ENCODE data around the gene TSGA10IP. TPM values are rescaled to one million over a fixed set of nuclear protein-coding genes. Genes with fewer than 3 reads are reported as not detected.

The TSGA10IP gene
- total RNA-seq, 2 experiments from 2014 or later: not detected

- Histone ChIP-seq H3K4me1 (ENCODE audit: insufficient read depth, low read length, poor library complexity, severe bottlenecking) (peaks cover 23% of the 10 kb centered on the region), H3K9me2 (ENCODE audit: insufficient read depth, low read length) (no peaks in the 10 kb centered on the region), H3K4me3 (ENCODE audit: low read depth, low read length, poor library complexity, severe bottlenecking) (no peak overlapping the region), H3K9me3 (ENCODE audit: low read length) (no peaks in the 10 kb centered on the region), H2AFZ (ENCODE audit: low read length) (no peak overlapping the region), H3K4me2 (ENCODE audit: low read length) (no peak overlapping the region), H4K20me1 (ENCODE audit: insufficient read depth, low read length) (no peaks in the 10 kb centered on the region), H3K36me3 (ENCODE audit: insufficient read depth, low read length) (peaks cover 33% of the 10 kb centered on the region), H3K79me2 (ENCODE audit: insufficient read depth, low read depth, low read length) (peaks cover 17% of the 10 kb centered on the region), H3K27ac (ENCODE audit: low read depth, low read length, poor library complexity, severe bottlenecking) (no peak overlapping the region)
- TF ChIP-seq CTCF (conservative IDR thresholded peaks at IDR 0.05; ENCODE audit: low read length) (no peak), EZH2phosphoT487 (IDR thresholded peaks at IDR 0.05; ENCODE audit: borderline replicate concordance, low read depth, low read length) (no peak)
- POLR2A ChIA-PET: no interaction called here
- intact Hi-C loops (cut with micrococcal nuclease; ENCODE audit: unreplicated experiment): no loop called here
- DNase-seq (ENCODE audit: low spot score): no peak
- CTCF ChIA-PET (ENCODE audit: unreplicated experiment): interaction anchor here (0.6 kb wide), 1 partner anchor 38 kb away, joined by 3 read pairs; no protein-coding TSS in a partner anchor
- no TSS peak for BruUV-seq (replicated peaks)
These were observed 62.8 kb downstream of the TSGA10IP start for GRCh38 chr11:66008095-66008467.

GRCh38 chr11:66008468-66009101, 63.3 kb downstream of the TSGA10IP start:
- ChIA-PET POLR2A (interaction anchor here (0.6 kb wide), 1 partner anchor 150 kb away, joined by 3 read pairs; no protein-coding TSS in a partner anchor), CTCF (ENCODE audit: unreplicated experiment) (interaction anchor here (0.6 kb wide), 1 partner anchor 38 kb away, joined by 3 read pairs; no protein-coding TSS in a partner anchor)
- Histone ChIP-seq H2AFZ (ENCODE audit: low read length) (no peak overlapping the region), H4K20me1 (ENCODE audit: insufficient read depth, low read length) (no peaks in the 10 kb centered on the region), H3K27ac (ENCODE audit: low read depth, low read length, poor library complexity, severe bottlenecking) (no peak overlapping the region), H3K36me3 (ENCODE audit: insufficient read depth, low read length) (peaks cover 30% of the 10 kb centered on the region), H3K4me3 (ENCODE audit: low read depth, low read length, poor library complexity, severe bottlenecking) (no peak overlapping the region), H3K79me2 (ENCODE audit: insufficient read depth, low read depth, low read length) (peaks cover 12% of the 10 kb centered on the region), H3K9me3 (ENCODE audit: low read length) (no peaks in the 10 kb centered on the region), H3K9me2 (ENCODE audit: insufficient read depth, low read length) (no peaks in the 10 kb centered on the region), H3K4me2 (ENCODE audit: low read length) (no peak overlapping the region), H3K4me1 (ENCODE audit: insufficient read depth, low read length, poor library complexity, severe bottlenecking) (peaks cover 18% of the 10 kb centered on the region)
- DNase-seq (ENCODE audit: low spot score): no peak
- no peak for TF ChIP-seq EZH2phosphoT487 (IDR thresholded peaks at IDR 0.05; ENCODE audit: borderline replicate concordance, low read depth, low read length)
- TF ChIP-seq CTCF (conservative IDR thresholded peaks at IDR 0.05; ENCODE audit: low read length): no peak
- BruUV-seq (replicated peaks): no TSS peak
- intact Hi-C loops (cut with micrococcal nuclease; ENCODE audit: unreplicated experiment): no loop called here

Other genes with a start within 250 kb of the TSGA10IP start
- 87.9 and 97.1 TPM in 2 replicates for gene KAT5, start 233.2 kb upstream of the TSGA10IP start, total RNA-seq (2014; rRNA removed; shearing (Covaris generic))
- gene KAT5, start 233.2 kb upstream of the TSGA10IP start, total RNA-seq (2022): 79.9 and 82.1 TPM in 2 replicates
- 92.7 and 99.1 TPM in 2 replicates for gene RNASEH2C, start 224.7 kb upstream of the TSGA10IP start, total RNA-seq (2014; rRNA removed; shearing (Covaris generic))
- 79.1 and 100 TPM in 2 replicates for gene RNASEH2C, start 224.7 kb upstream of the TSGA10IP start, total RNA-seq (2022)
- gene AP5B1, start 164.5 kb upstream of the TSGA10IP start, total RNA-seq (2014; rRNA removed; shearing (Covaris generic)): 10.2 and 12.9 TPM in 2 replicates
- gene AP5B1, start 164.5 kb upstream of the TSGA10IP start, total RNA-seq (2022): 23.9 and 25.6 TPM in 2 replicates
- 0.15 TPM in 1 of 2 replicates, not detected in the other for gene OVOL1, start 158.4 kb upstream of the TSGA10IP start, total RNA-seq (2014; rRNA removed; shearing (Covaris generic))
- not detected in 2 replicates for gene OVOL1, start 158.4 kb upstream of the TSGA10IP start, total RNA-seq (2022)
- not detected in 2 replicates for gene SNX32, start 111.5 kb upstream of the TSGA10IP start, total RNA-seq (2014; rRNA removed; shearing (Covaris generic))
- not detected in 2 replicates for gene SNX32, start 111.5 kb upstream of the TSGA10IP start, total RNA-seq (2022)
- gene CFL1, start 87.3 kb upstream of the TSGA10IP start, total RNA-seq (2014; rRNA removed; shearing (Covaris generic)): 1,019 and 1,146 TPM in 2 replicates
- 1,064 and 1,119 TPM in 2 replicates for gene CFL1, start 87.3 kb upstream of the TSGA10IP start, total RNA-seq (2022)
- gene MUS81, start 85.0 kb upstream of the TSGA10IP start, total RNA-seq (2014; rRNA removed; shearing (Covaris generic)): 110 and 130 TPM in 2 replicates
- 94.2 and 102 TPM in 2 replicates for gene MUS81, start 85.0 kb upstream of the TSGA10IP start, total RNA-seq (2022)
- gene EFEMP2, start 72.7 kb upstream of the TSGA10IP start, total RNA-seq (2014; rRNA removed; shearing (Covaris generic)): 6.1 and 7.2 TPM in 2 replicates
- gene EFEMP2, start 72.7 kb upstream of the TSGA10IP start, total RNA-seq (2022): 7.6 and 8.9 TPM in 2 replicates
- not detected in 2 replicates for gene CTSW, start 65.6 kb upstream of the TSGA10IP start, total RNA-seq (2014; rRNA removed; shearing (Covaris generic))
- gene CTSW, start 65.6 kb upstream of the TSGA10IP start, total RNA-seq (2022): not detected in 2 replicates
- 133 and 184 TPM in 2 replicates for gene FIBP, start 57.0 kb upstream of the TSGA10IP start, total RNA-seq (2014; rRNA removed; shearing (Covaris generic))
- 89.4 and 97.3 TPM in 2 replicates for gene FIBP, start 57.0 kb upstream of the TSGA10IP start, total RNA-seq (2022)
- 72.7 and 76.7 TPM in 2 replicates for gene CCDC85B, start 54.8 kb upstream of the TSGA10IP start, total RNA-seq (2014; rRNA removed; shearing (Covaris generic))
- 49.0 and 64.1 TPM in 2 replicates for gene CCDC85B, start 54.8 kb upstream of the TSGA10IP start, total RNA-seq (2022)
- gene FOSL1, start 45.1 kb upstream of the TSGA10IP start, total RNA-seq (2014; rRNA removed; shearing (Covaris generic)): 0.88 TPM in 1 of 2 replicates, not detected in the other
- 0.52 TPM in 1 of 2 replicates, not detected in the other for gene FOSL1, start 45.1 kb upstream of the TSGA10IP start, total RNA-seq (2022)
- gene C11orf68, start 26.4 kb upstream of the TSGA10IP start, total RNA-seq (2014; rRNA removed; shearing (Covaris generic)): 10.7 and 11.7 TPM in 2 replicates
- 26.2 and 28.1 TPM in 2 replicates for gene C11orf68, start 26.4 kb upstream of the TSGA10IP start, total RNA-seq (2022)
- gene DRAP1, start 26.1 kb upstream of the TSGA10IP start, total RNA-seq (2014; rRNA removed; shearing (Covaris generic)): 93.2 and 110 TPM in 2 replicates
- gene DRAP1, start 26.1 kb upstream of the TSGA10IP start, total RNA-seq (2022): 68.2 and 81.2 TPM in 2 replicates
- gene SART1, start 16.3 kb downstream of the TSGA10IP start, total RNA-seq (2014; rRNA removed; shearing (Covaris generic)): 50.4 and 93.8 TPM in 2 replicates
- 55.5 and 57.8 TPM in 2 replicates for gene SART1, start 16.3 kb downstream of the TSGA10IP start, total RNA-seq (2022)
- gene EIF1AD, start 56.7 kb downstream of the TSGA10IP start, total RNA-seq (2014; rRNA removed; shearing (Covaris generic)): 51.1 and 65.9 TPM in 2 replicates
- gene EIF1AD, start 56.7 kb downstream of the TSGA10IP start, total RNA-seq (2022): 55.5 and 63.2 TPM in 2 replicates
- gene BANF1, start 57.0 kb downstream of the TSGA10IP start, total RNA-seq (2014; rRNA removed; shearing (Covaris generic)): 70.6 and 82.2 TPM in 2 replicates
- 317 and 327 TPM in 2 replicates for gene BANF1, start 57.0 kb downstream of the TSGA10IP start, total RNA-seq (2022)
- gene CST6, start 66.5 kb downstream of the TSGA10IP start, total RNA-seq (2014; rRNA removed; shearing (Covaris generic)): not detected in 2 replicates
- not detected in 2 replicates for gene CST6, start 66.5 kb downstream of the TSGA10IP start, total RNA-seq (2022)
- gene CATSPER1, start 81.0 kb downstream of the TSGA10IP start, total RNA-seq (2014; rRNA removed; shearing (Covaris generic)): not detected in 2 replicates
- not detected in 2 replicates for gene CATSPER1, start 81.0 kb downstream of the TSGA10IP start, total RNA-seq (2022)
- not detected in 2 replicates for gene GAL3ST3, start 103.7 kb downstream of the TSGA10IP start, total RNA-seq (2014; rRNA removed; shearing (Covaris generic))
- gene GAL3ST3, start 103.7 kb downstream of the TSGA10IP start, total RNA-seq (2022): not detected in 2 replicates
- 185 and 191 TPM in 2 replicates for gene SF3B2, start 106.9 kb downstream of the TSGA10IP start, total RNA-seq (2014; rRNA removed; shearing (Covaris generic))
- gene SF3B2, start 106.9 kb downstream of the TSGA10IP start, total RNA-seq (2022): 251 and 260 TPM in 2 replicates
- 21.2 and 23.7 TPM in 2 replicates for gene PACS1, start 124.8 kb downstream of the TSGA10IP start, total RNA-seq (2014; rRNA removed; shearing (Covaris generic))
- 50.5 and 52.5 TPM in 2 replicates for gene PACS1, start 124.8 kb downstream of the TSGA10IP start, total RNA-seq (2022)